Neural progenitor cell (in vitro differentiated cells): Measurements from ENCODE around the gene PCDHB8.
"Not testable (repeated sequence)": the region's sequence is repeated elsewhere in the genome, so short reads cannot be mapped to it uniquely, and the experiment has no call there.

ENCODE experiments used
- CTCF ChIP-seq: fragments of 200-600 bp; sonication (generic); IDR thresholded peaks from 2 replicates; pipeline ENCODE4 v1.5.1; 2017; ENCODE audit warnings: antibody characterized with exemption, mild to moderate bottlenecking
- EZH2 ChIP-seq: fragments of 200-600 bp; sonication (generic); IDR thresholded peaks from 2 replicates; pipeline ENCODE4 v1.6.1; 2017; ENCODE audit warnings: antibody characterized with exemption, mild to moderate bottlenecking, moderate library complexity
- EZH2phosphoT487 ChIP-seq: fragments of 200-600 bp; sonication (generic); IDR thresholded peaks from 2 replicates; pipeline ENCODE4 v1.6.1; 2017; ENCODE audit warnings: antibody characterized with exemption

GRCh38 chr5:141201126-141201525, 23.5 kb downstream of the PCDHB8 start:
- not testable (repeated sequence) for TF ChIP-seq CTCF, EZH2, EZH2phosphoT487
